Measurements from ENCODE around the gene TAC4.

TAC4 gene

DNA sequence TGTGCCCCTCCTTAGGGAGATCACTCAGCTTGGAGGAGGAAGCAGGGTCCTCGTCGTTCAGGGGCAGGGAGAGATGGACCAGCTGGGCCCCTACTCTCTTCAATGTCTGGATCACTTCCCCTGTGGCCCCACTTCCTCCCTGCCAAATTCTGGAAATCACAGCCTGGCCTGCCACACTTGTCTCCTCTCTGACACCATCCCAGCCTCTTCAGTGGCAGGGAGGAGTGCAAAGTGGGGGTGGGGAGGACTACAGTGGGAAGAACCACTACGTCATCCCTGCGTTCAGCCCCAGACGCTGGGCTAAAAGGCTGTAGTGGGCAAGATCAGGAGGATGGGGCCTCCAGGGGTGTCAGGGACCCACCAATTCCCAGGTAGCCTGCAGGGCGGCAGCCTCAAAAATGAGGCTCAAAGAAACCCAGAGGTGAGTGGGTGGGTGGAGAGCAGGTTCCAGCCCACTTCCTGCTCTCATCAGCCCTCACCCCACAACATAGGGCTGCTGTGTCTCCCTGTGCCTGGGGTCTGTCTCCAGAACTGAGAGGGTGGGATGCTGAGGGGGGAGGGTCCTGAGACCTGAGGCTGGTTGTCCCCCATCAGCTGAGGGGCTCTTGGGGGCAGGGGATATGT, 25.0 kb upstream of the TAC4 start:
- TF ChIP-seq, protein P1, sequence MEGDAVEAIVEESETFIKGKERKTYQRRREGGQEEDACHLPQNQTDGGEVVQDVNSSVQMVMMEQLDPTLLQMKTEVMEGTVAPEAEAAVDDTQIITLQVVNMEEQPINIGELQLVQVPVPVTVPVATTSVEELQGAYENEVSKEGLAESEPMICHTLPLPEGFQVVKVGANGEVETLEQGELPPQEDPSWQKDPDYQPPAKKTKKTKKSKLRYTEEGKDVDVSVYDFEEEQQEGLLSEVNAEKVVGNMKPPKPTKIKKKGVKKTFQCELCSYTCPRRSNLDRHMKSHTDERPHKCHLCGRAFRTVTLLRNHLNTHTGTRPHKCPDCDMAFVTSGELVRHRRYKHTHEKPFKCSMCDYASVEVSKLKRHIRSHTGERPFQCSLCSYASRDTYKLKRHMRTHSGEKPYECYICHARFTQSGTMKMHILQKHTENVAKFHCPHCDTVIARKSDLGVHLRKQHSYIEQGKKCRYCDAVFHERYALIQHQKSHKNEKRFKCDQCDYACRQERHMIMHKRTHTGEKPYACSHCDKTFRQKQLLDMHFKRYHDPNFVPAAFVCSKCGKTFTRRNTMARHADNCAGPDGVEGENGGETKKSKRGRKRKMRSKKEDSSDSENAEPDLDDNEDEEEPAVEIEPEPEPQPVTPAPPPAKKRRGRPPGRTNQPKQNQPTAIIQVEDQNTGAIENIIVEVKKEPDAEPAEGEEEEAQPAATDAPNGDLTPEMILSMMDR (IDR thresholded peaks at IDR 0.05; ENCODE audit: low read depth, low read length, poor library complexity, severe bottlenecking): no peak
- no peak for TF ChIP-seq EZH2phosphoT487 (IDR thresholded peaks at IDR 0.05; ENCODE audit: borderline replicate concordance, low read length)
- no peaks in the 10 kb centered on the region for H4K20me1 ChIP-seq (ENCODE audit: control insufficient read depth, insufficient read depth, low read depth, low read length)
- no peaks in the 10 kb centered on the region for H3K79me2 ChIP-seq (ENCODE audit: control insufficient read depth, low read length)
- H3K36me3 ChIP-seq (ENCODE audit: control insufficient read depth, low read length): no peaks in the 10 kb centered on the region
- no peak overlapping the region for H3K4me3 ChIP-seq (ENCODE audit: low read length)
- no peaks in the 10 kb centered on the region for H3K4me1 ChIP-seq (ENCODE audit: control insufficient read depth, low read length)
- peaks cover 13% of the 10 kb centered on the region for H3K27me3 ChIP-seq (ENCODE audit: control insufficient read depth, low read length)
- no peaks in the 10 kb centered on the region for H3K9me2 ChIP-seq (replicated peaks; ENCODE audit: control insufficient read depth, low read length)
- no peaks in the 10 kb centered on the region for H3F3A ChIP-seq (ENCODE audit: control insufficient read depth, insufficient read depth)
- H3K4me2 ChIP-seq (ENCODE audit: low read length): no peak overlapping the region
- H3K9me3 ChIP-seq (ENCODE audit: control insufficient read depth, insufficient read depth, low read length): no peaks in the 10 kb centered on the region
- H3K27ac ChIP-seq (ENCODE audit: low read depth, low read length): no peak overlapping the region

DNA sequence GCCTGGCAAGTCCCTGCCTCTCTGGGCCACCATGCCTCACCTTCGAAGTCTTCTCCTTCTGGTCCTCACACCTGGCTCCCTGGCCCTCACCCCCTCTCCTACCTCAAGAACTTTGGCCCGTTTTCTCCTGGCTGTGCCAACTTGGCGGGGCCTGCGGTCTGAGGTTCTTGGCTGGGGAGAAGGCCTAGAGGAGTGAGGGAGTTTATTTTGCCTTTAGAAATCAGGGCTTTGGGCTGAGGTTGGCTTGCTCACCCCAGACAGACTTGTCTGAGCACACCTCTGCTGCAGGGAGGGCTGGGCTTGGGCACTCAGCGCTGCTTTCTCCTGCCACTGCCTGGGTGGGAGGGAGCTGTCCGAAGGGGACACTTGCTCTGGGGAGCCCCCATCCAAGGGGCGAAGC, 23.3 kb upstream of the TAC4 start:
- Histone ChIP-seq H3K4me2 (ENCODE audit: low read length) (no peak overlapping the region), H3K27me3 (ENCODE audit: control insufficient read depth, low read length) (0 out of 2 replicates have a peak, but pooled peaks cover 3% of the 10 kb centered on the region), H3K79me2 (ENCODE audit: control insufficient read depth, low read length) (no peaks in the 10 kb centered on the region), H3K9me2 (replicated peaks; ENCODE audit: control insufficient read depth, low read length) (no peaks in the 10 kb centered on the region), H3K9me3 (ENCODE audit: control insufficient read depth, insufficient read depth, low read length) (no peaks in the 10 kb centered on the region), H3K36me3 (ENCODE audit: control insufficient read depth, low read length) (no peaks in the 10 kb centered on the region), H4K20me1 (ENCODE audit: control insufficient read depth, insufficient read depth, low read depth, low read length) (no peaks in the 10 kb centered on the region), H3K4me1 (ENCODE audit: control insufficient read depth, low read length) (no peaks in the 10 kb centered on the region), H3K27ac (ENCODE audit: low read depth, low read length) (no peak overlapping the region), H3K4me3 (ENCODE audit: low read length) (no peak overlapping the region), H3F3A (ENCODE audit: control insufficient read depth, insufficient read depth) (no peaks in the 10 kb centered on the region)
- TF ChIP-seq EZH2phosphoT487 (IDR thresholded peaks at IDR 0.05; ENCODE audit: borderline replicate concordance, low read length): no peak
- TF ChIP-seq, protein P1 (IDR thresholded peaks at IDR 0.05; ENCODE audit: low read depth, low read length, poor library complexity, severe bottlenecking): no peak

DNA sequence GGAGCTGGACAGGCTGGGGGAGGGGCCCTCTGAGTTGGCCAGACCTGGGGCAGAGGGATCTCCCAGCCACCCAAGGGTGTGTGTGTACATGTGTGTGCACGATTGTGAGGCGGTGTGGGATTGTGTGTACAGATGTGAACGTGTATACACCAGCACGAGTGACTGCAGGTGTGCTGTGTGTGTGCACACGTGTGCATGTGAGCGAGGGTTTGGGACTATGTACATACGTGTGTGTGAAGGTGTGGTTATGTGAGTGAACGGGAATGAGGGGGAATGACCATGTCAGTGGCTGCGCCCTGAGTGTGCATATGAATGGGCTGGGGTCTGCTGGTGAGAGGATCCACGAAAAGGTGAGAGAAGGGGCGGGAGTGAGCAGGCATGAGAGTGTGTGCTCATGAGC, 22.4 kb upstream of the TAC4 start:
- H3K9me3 ChIP-seq (ENCODE audit: control insufficient read depth, insufficient read depth, low read length): no peaks in the 10 kb centered on the region
- H3K79me2 ChIP-seq (ENCODE audit: control insufficient read depth, low read length): no peaks in the 10 kb centered on the region
- H3F3A ChIP-seq (ENCODE audit: control insufficient read depth, insufficient read depth): no peaks in the 10 kb centered on the region
- no peaks in the 10 kb centered on the region for H3K4me1 ChIP-seq (ENCODE audit: control insufficient read depth, low read length)
- no peak overlapping the region for H3K4me2 ChIP-seq (ENCODE audit: low read length)
- no peak overlapping the region for H3K27ac ChIP-seq (ENCODE audit: low read depth, low read length)
- H3K9me2 ChIP-seq (replicated peaks; ENCODE audit: control insufficient read depth, low read length): no peaks in the 10 kb centered on the region
- 0 out of 2 replicates have a peak, but pooled peaks cover 2% of the 10 kb centered on the region for H3K27me3 ChIP-seq (ENCODE audit: control insufficient read depth, low read length)
- TF ChIP-seq, protein P1 (IDR thresholded peaks at IDR 0.05; ENCODE audit: low read depth, low read length, poor library complexity, severe bottlenecking): no peak
- no peak for TF ChIP-seq EZH2phosphoT487 (IDR thresholded peaks at IDR 0.05; ENCODE audit: borderline replicate concordance, low read length)
- H3K36me3 ChIP-seq (ENCODE audit: control insufficient read depth, low read length): no peaks in the 10 kb centered on the region
- no peaks in the 10 kb centered on the region for H4K20me1 ChIP-seq (ENCODE audit: control insufficient read depth, insufficient read depth, low read depth, low read length)
- H3K4me3 ChIP-seq (ENCODE audit: low read length): no peak overlapping the region
